OCI-LY1 (cell line): ENCODE measurements around the gene SDSL.

ENCODE experiments used
- CTCF ChIP-seq: fragments of 200-600 bp; sonication (generic), shearing (Covaris generic); IDR thresholded peaks from 2 replicates; pipeline ENCODE4 v1.5.1; 2017; ENCODE audit warnings: mild to moderate bottlenecking, antibody characterized with exemption, low read length, moderate library complexity, mixed read lengths
- EZH2 ChIP-seq: fragments of 200-600 bp; sonication (generic), shearing (Covaris generic); IDR thresholded peaks from 2 replicates; pipeline ENCODE4 v1.8.0; 2017; ENCODE audit warnings: borderline replicate concordance, mixed run types, mild to moderate bottlenecking, antibody characterized with exemption, low read length, moderate library complexity, mixed read lengths

GRCh38 chr12:113407931-113408600 is 14.1 kb upstream of the SDSL start:
- TF ChIP-seq CTCF (no peak), EZH2 (no peak)
